Pancreas (tissue), 10 donors: Measurements from ENCODE around the gene MS4A10. TPM values are rescaled to one million over a fixed set of nuclear protein-coding genes. Genes with fewer than 3 reads are reported as not detected.

ENCODE experiments used
- ATAC-seq, 4 donors: fragments of 200-7000 bp; cut with Tn5 transposase; one replicate each; pipeline versions ENCODE4 v1.8.0 to v1.9.1; 2020; ENCODE audit warnings: mild to moderate bottlenecking in 4 of 4, moderate library complexity in 4 of 4
- DNase-seq, 6 donors: peaks; one replicate each; pipeline ENCODE4 v3.0.0-alpha.2; 2020
- FAIRE-seq: peaks from 2 replicates; lab custom pipeline; 2012; peaks lifted over from hg19 to GRCh38; lab: Jason Lieb, UNC
- H3K27ac ChIP-seq, 4 donors: fragments of 200-600 bp; sonication (generic); 1 replicate in 3 of 4; 2 replicates in 1 of 4; pipeline versions ENCODE4 v1.5.0 to v1.8.0; 2020
- H3K27me3 ChIP-seq, 4 donors: fragments of 200-600 bp; one replicate each; pipeline ENCODE4 v1.8.0; 2021
- H3K36me3 ChIP-seq, 3 donors: fragments of 200-600 bp; sonication (generic) in 1 of 3; one replicate each; pipeline versions ENCODE4 v1.5.0 to v1.8.0; 2020 to 2021
- H3K4me1 ChIP-seq, 3 donors: fragments of 200-600 bp; one replicate each; pipeline ENCODE4 v1.8.0; 2021
- H3K4me3 ChIP-seq, 4 donors: fragments of 200-600 bp; sonication (generic) in 2 of 4; one replicate each; pipeline versions ENCODE4 v1.5.0 to v1.8.0; 2020 to 2021
- H3K9me3 ChIP-seq, 4 donors: fragments of 200-600 bp; one replicate each; pipeline ENCODE4 v1.8.0; 2021
- CTCF ChIP-seq, 4 donors: fragments of 200-600 bp; sonication (generic) in 3 of 4; IDR thresholded peaks; one replicate each; pipeline versions ENCODE4 v1.5.0 to v1.8.0; 2021; ENCODE audit warnings: antibody characterized with exemption in 4 of 4
- WGBS, 2 donors: extraction: QIAGEN DNeasy Blood & Tissue Kit; methylation state at CpG; one replicate each; pipeline ENCODE4 v1.1.7; 2013; 5-methylcytosine and 5-hydroxymethylcytosine counted together
- intact Hi-C, 3 donors: fragments of 100-400 bp; cut with DNase I; formaldehyde crosslinking; loops; one replicate each; pipeline versions ENCODE4 v1.11.1 to v1.14.2; 2022
- polyA plus RNA-seq, 2 donors: library from polyadenylated mRNA; stranded (reverse); fragments of 200-250 nt; gene quantifications; one replicate each; pipeline ENCODE4 v1.2.3, GENCODE V29; 2013
- total RNA-seq, 6 donors: library from RNA; stranded (reverse); fragmentation: NEBNext Ultra II Directional in 4 of 6; extraction: Animal tissue kit (Norgen Biotek cat#: 25700) in 4 of 6; gene quantifications; one replicate each; pipeline versions ENCODE4 v1.2.1 to v1.2.4, GENCODE V29; 2021 to 2023
- donor health status: healthy with polysubstance abuse.
- donor health status: DM: no; HTN: no; CAD: no; lungs with moderate emphysema.
- donor health status: DM: no; HTN: no; CAD: no.
- donor health status: control.
- donor health status: control.
- donor health status: Bipolar disorder and iron deficiency.
- donor health status: DM: yes; HTN: yes; CAD: no.
- donor health status: DM: no; HTN: no; CAD: no.
- donor health status: DM: no; HTN: no; CAD: no.
- donor health status: DM: yes; HTN: yes; CAD: no.

The MS4A10 gene
- total and polyA plus RNA-seq, 8 donors, result not detected

GRCh38 chr11:60780774-60781173, 4.4 kb upstream of the MS4A10 start:
- FAIRE-seq, result no peak
- H3K27me3 ChIP-seq, result no peaks in the 10 kb centered on the region
- no peak for DNase-seq
- ATAC-seq, result no peak
- H3K36me3 ChIP-seq, result no peaks in the 10 kb centered on the region
- no peak overlapping the region for H3K27ac ChIP-seq
- no peaks in the 10 kb centered on the region for H3K4me1 ChIP-seq
- intact Hi-C loops, result no loop called here
- no peak for TF ChIP-seq CTCF (IDR thresholded peaks at IDR 0.05)
- no peaks in the 10 kb centered on the region for H3K9me3 ChIP-seq
- H3K4me3 ChIP-seq, result no peak overlapping the region

DNA sequence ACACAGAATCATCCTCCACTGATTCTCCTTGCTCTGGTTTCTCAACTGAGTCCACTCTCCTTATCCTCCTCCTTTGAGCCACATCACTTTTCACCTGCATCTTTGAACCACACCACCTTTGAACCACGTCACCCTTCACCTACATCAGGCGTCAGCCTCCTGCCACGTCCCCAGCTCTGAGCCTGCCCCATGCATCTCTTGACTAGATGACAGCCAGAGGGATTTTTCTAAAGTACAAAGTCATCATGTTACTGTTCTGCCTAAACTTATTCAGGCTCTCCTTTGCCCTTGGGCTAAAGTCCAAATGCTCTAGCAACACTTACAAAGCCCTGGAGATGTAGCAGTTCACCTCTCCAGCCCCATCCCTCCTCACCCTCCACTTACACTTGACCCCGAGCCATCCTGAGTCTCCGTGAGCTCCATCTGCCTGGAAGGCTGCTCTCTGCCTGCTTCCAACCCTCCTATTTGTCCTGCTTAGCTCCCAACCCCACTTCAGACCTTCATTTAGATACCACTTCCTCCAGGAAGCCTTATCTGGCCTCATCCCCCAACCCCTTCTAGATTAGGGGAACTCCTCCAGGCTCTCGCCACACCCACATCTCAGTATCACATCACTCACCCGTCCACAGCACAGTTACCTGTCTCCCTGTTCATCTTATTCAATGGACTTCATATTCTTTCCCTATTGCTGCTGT, 3.7 kb upstream of the MS4A10 start:
- Histone ChIP-seq H3K9me3 (no peaks in the 10 kb centered on the region), H3K4me3 (no peak overlapping the region), H3K27ac (no peak overlapping the region), H3K27me3 (no peaks in the 10 kb centered on the region), H3K4me1 (no peaks in the 10 kb centered on the region), H3K36me3 (no peaks in the 10 kb centered on the region)
- FAIRE-seq, result no peak
- intact Hi-C loops, result no loop called here
- ATAC-seq, result no peak
- WGBS, 2 donors, result 70 to 77% methylated on average over 7 of the region's 7 CpGs
- no peak for TF ChIP-seq CTCF (IDR thresholded peaks at IDR 0.05)
- DNase-seq, result no peak

DNA sequence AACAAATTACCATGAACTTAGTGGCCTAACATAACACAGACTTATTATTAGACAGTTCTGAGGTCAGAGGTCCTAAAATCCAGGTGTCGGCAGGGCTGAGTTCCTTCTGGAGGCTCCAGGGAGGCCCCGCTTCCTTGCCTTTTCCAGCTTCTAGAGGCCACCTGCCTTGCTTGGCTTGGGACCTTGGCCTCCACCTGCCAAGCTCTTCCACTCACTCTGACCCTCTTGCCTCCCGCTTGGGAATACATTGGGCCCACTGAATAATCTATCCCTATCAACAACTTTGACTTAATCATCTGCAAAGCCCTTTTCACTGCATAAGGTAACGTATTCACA, 3.2 kb upstream of the MS4A10 start:
- TF ChIP-seq CTCF (IDR thresholded peaks at IDR 0.05), result no peak
- Histone ChIP-seq H3K27ac (no peak overlapping the region), H3K4me3 (no peak overlapping the region), H3K9me3 (no peaks in the 10 kb centered on the region), H3K4me1 (no peaks in the 10 kb centered on the region), H3K27me3 (no peaks in the 10 kb centered on the region), H3K36me3 (no peaks in the 10 kb centered on the region)
- no peak for ATAC-seq
- 94% methylated on average over 4 of the region's 4 CpGs for WGBS, 2 donors
- no peak for FAIRE-seq
- no peak for DNase-seq
- intact Hi-C loops, result no loop called here

- DNase-seq (no peak), FAIRE-seq (no peak), ATAC-seq (no peak)
- H3K27ac ChIP-seq, result no peak overlapping the region
- no peaks in the 10 kb centered on the region for H3K27me3 ChIP-seq
- WGBS, 2 donors, result 77 to 78% methylated on average over 12 of the region's 12 CpGs
- no peaks in the 10 kb centered on the region for H3K4me1 ChIP-seq
- no peak for TF ChIP-seq CTCF (IDR thresholded peaks at IDR 0.05)
- H3K9me3 ChIP-seq, result no peaks in the 10 kb centered on the region
- H3K36me3 ChIP-seq, result no peaks in the 10 kb centered on the region
- H3K4me3 ChIP-seq, result no peak overlapping the region
- intact Hi-C loops, result no loop called here
These were observed 2.6 kb upstream of the MS4A10 start for GRCh38 chr11:60782393-60783140.

DNA sequence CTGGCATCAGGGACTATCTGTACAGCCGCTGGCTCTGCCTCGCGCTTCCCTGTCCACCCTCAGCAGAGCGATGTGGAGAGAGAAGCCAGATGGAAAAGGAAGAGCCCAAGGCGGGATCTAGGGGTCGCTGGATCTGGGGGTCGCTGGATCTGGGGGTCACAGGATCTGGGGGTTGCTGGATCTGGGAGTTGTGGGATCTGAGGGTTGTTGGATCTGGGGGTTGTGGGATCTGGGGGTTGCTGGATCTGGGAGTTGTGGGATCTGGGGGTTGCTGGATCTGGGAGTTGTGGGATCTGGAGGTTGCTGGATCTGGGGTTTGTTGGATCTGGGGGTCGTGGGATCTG, 2.0 kb upstream of the MS4A10 start:
- Histone ChIP-seq H3K27ac (no peak overlapping the region), H3K9me3 (no peaks in the 10 kb centered on the region), H3K36me3 (no peaks in the 10 kb centered on the region), H3K4me1 (no peaks in the 10 kb centered on the region), H3K27me3 (no peaks in the 10 kb centered on the region), H3K4me3 (no peak overlapping the region)
- no peak for DNase-seq
- ATAC-seq, result no peak
- TF ChIP-seq CTCF (IDR thresholded peaks at IDR 0.05), result no peak
- no peak for FAIRE-seq
- 80 to 87% methylated on average over 8 of the region's 8 CpGs for WGBS, 2 donors
- intact Hi-C loops, result no loop called here
